Right ventricle myocardium inferior (tissue), 1 donor: Measurements from ENCODE around the gene MFGE8. TPM values are rescaled to one million over a fixed set of nuclear protein-coding genes. Genes with fewer than 3 reads are reported as not detected.

ENCODE experiments used
- ATAC-seq: fragments of 200-7000 bp; cut with Tn5 transposase; one replicate; pipeline ENCODE4 v1.9.1; 2020; ENCODE audit warnings: mild to moderate bottlenecking, moderate library complexity
- DNase-seq: peaks from one replicate; pipeline ENCODE4 v3.0.0; 2021; ENCODE audit errors: missing footprints
- intact Hi-C: fragments of 100-400 bp; cut with DNase I; formaldehyde crosslinking; loops from one replicate; pipeline ENCODE4 v1.11.0; 2022
- total RNA-seq: library from RNA; stranded (reverse); fragmentation: NEBNext Ultra II Directional; extraction: Animal tissue kit (Norgen Biotek cat#: 25700); gene quantifications from one replicate; pipeline ENCODE4 v1.2.1, GENCODE V29; 2021
- donor health status: DM: no; HTN: yes; CAD: no; lungs with severe emphysema.

Gene MFGE8
- total RNA-seq, 1 donor from 2014 or later: 321 TPM

GRCh38 chr15:88902846-88903245 lies 10.3 kb downstream of the MFGE8 start:
- ATAC-seq: no peak
- intact Hi-C loops: no loop called here
- DNase-seq: no peak

DNA sequence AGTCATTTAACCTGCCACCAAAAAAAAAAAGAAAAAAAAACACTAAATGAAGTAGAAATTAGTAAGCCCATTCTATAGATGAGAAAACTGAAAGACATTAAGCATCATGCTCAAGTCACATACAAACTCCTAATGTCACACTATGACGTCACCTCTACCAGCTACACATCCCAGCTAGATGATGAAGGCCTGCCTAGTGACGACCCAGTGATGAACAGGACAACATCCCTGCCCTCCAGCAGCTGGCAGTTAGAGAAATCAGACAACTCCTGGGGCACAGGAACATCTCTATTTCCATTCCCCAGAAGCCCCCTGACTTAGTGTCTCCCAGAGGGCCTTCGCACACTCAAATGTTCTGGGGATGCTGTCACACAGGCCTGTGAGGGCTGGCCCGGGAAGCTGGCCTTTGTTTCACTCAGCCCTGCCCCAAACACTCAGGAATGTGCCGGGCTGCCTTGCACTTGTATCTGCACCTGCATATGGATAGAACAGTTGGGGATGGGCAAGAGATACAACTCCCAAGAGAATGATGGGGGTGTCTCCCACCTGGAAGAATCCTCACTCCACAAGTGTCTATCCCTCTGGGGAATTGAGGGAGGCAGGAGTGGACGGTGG lies 10.9 kb downstream of the MFGE8 start:
- DNase-seq: no peak
- ATAC-seq: no peak
- intact Hi-C loops: no loop called here

- intact Hi-C loops: no loop called here
- DNase-seq (no peak), ATAC-seq (no peak)
These were observed 11.5 kb downstream of the MFGE8 start for GRCh38 chr15:88901508-88902220.

DNA sequence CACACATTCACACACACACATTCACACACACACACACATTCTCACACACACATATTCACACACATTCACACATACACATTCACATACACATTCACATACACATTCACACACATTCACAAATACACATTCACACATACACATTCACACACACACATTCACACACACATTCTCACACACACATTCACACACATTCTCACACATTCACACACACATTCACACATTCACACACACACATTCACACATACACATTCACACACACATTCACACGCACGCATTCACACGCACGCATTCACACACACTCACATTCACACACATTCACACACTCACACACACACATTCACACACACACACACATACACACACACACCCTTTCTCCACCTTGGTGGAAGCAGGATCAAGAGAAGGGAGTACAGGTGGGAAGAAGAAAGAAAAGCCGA lies 12.2 kb downstream of the MFGE8 start:
- no peak for ATAC-seq
- intact Hi-C loops: no loop called here
- DNase-seq: no peak

DNA sequence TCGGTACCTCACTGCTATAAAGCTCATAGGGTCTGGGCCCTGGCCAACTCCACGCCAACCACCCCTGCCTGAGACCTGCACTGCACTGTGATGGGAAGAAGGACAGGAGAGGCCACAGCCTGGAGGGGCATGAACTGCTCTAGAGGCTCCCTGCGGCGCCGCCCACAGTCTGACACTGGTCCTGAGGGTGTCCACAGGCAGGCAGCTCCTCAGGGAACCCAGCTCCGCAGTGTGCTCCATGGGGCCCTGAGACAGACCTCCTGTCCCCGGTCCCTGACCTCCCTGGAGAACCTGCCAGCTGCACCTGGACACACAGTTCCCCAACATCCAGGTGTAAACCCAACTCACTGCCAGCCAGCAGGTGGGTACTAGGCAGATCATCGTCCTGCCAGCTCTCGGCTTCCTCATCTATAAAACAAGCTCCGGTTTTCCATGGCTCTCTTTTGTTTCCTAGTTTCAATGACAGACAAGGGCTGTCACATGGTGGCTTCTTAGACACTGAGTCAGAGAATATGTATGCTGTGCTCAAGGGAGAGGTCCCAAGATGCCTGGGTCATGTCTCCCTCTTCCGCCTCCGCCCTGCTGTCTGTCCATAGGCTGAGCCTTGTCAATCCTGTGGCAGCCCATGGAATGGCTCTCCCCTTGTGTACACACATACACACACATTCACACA lies 12.7 kb downstream of the MFGE8 start:
- no peak for DNase-seq
- no peak for ATAC-seq
- intact Hi-C loops: no loop called here

GRCh38 chr15:88899251-88899650 lies 13.9 kb downstream of the MFGE8 start:
- no peak for ATAC-seq
- no peak for DNase-seq
- intact Hi-C loops: loop anchor here (5.0 to 10.0 kb wide), 3 partner anchors 277 to 424 kb away; partner anchors contain the start of gene AEN

GRCh38 chr15:88898736-88899135 lies 14.4 kb downstream of the MFGE8 start:
- no peak for ATAC-seq
- DNase-seq: no peak
- intact Hi-C loops: loop anchor here (5.0 to 10.0 kb wide), 3 partner anchors 276 to 424 kb away; partner anchors contain the start of gene AEN

GRCh38 chr15:88897456-88898194 lies 15.6 kb downstream of the MFGE8 start:
- intact Hi-C loops: loop anchor here (5.0 to 10.0 kb wide), 3 partner anchors 275 to 423 kb away; partner anchors contain the start of gene AEN
- peak; percentile 93 for DNase-seq
- peak; percentile 92 for ATAC-seq

DNA sequence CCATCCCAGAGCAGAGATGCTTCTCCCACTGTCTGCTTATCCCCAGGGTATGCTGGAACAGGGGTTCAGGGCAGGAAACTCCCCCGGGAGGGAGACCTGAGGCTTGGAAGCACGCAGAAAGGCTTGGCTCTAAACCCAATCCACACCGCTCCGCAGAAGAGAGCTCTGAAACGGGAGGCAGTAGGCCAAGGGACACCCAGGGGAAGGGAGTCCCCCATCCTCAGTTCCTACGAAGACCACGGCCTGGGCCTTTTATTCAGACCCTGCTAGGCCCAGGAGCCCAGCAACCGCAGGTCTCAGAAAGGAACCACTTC lies 16.1 kb downstream of the MFGE8 start:
- peak; percentile 6 for ATAC-seq
- no peak for DNase-seq
- intact Hi-C loops: loop anchor here (5.0 to 10.0 kb wide), 3 partner anchors 275 to 422 kb away; partner anchors contain the start of gene AEN

- DNase-seq (no peak), ATAC-seq (no peak)
- intact Hi-C loops: loop anchor here (5.0 to 10.0 kb wide), 3 partner anchors 274 to 422 kb away; partner anchors contain the start of gene AEN
These were observed 16.7 kb downstream of the MFGE8 start for GRCh38 chr15:88896333-88897033.

DNA sequence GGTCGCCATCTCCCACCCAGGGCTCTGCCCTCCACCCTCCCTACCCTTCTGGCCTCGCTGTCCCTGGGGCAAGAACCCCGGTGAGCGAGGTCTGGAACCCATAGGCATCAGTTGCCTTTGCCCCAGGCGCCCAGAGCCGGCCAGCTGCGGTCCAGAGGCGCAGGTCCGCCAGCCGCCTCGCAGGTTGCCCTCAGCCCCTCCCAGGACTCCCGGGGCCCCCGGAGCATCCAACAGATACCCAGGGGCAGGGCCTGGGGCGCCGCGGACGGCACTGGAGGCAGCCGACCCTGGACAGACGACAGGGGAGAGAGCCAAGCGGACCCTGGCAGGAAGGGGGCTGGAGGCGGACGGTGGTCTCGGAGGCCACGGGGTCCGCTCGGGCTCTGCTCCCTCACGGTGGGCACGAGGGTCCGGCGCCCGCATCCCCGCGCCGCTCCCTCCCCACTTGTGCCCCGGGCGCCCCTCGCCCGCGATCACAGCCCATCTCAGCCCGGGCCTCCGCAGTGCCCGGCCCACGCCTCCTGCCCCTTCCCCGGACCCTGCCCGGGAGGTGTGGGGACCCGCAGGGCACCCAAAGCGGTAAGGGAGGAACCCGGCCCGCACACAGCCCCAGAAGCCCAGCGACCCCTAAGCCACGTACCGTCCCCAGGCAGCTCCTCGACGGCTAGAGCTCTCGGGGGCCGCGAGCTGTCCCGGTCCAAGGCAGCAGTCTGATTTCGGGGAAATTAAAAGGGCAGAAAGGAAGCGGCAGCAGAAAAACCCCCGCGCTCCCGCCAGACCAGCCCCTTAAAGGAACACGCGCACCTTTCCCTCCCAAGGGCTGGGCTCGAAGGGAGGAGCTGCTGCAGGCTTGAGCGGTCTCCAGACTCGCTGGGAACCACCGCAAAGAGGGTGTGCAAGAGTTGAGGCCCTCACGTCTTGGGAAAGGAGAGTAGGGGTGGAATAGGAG lies 18.1 kb downstream of the MFGE8 start, which contains the start of gene HAPLN3:
TSS of gene HAPLN3 (minus strand) at position 726 of the 949 bp plus-strand sequence. CDS start 8,246 bp downstream, outside the sequence.
- ATAC-seq: no peak
- intact Hi-C loops: loop anchor here (5.0 to 10.0 kb wide), 3 partner anchors 273 to 420 kb away; partner anchors contain the start of gene AEN
- DNase-seq: no peak

- DNase-seq (no peak), ATAC-seq (no peak)
- intact Hi-C loops: loop anchor here (10.0 kb wide), 1 partner anchor 420 kb away; no protein-coding TSS in a partner anchor
These were observed 18.8 kb downstream of the MFGE8 start for GRCh38 chr15:88894348-88894818.

DNA sequence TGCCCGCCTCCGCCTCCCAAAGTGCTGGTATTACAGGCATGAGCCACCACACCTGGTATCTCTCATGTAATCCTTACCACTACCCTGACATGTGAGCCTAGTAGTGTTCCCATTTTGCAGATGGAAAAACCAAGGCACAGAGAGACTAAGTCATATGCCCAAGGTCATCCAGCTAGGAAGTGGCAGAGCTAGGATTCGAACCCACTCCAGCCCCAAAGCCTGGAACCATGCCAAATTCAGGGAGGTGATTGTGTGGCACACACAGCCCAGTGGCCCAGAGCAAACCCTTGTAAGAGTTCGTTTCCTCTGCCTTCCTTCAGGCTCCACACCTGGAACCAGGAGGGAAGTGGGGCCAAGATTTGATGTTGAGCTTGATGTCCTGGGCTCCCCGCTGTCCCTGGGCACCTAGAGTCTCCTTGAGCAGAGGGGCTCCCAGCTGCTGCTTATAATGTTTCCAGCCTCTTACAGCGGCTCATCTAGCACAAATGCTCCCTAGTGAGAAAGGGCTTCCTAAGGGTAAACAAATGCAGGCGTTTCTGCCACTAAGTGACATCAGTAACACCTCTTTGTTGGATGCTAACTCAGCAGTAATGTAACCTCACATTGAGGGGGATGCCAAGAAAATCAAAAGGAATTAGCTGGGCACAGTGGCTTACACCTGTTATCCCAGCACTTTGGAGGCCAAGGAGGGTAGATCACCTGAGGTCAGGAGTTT lies 21.5 kb downstream of the MFGE8 start:
- DNase-seq (no peak), ATAC-seq (no peak)
- intact Hi-C loops: loop anchor here (10.0 kb wide), 1 partner anchor 417 kb away; no protein-coding TSS in a partner anchor

GRCh38 chr15:88890495-88890894 lies 22.7 kb downstream of the MFGE8 start:
- no peak for DNase-seq
- intact Hi-C loops: loop anchor here (10.0 kb wide), 1 partner anchor 416 kb away; no protein-coding TSS in a partner anchor
- no peak for ATAC-seq

GRCh38 chr15:88888719-88889118 lies 24.5 kb downstream of the MFGE8 start:
- no peak for DNase-seq
- intact Hi-C loops: no loop called here
- ATAC-seq: no peak

- no peak for ATAC-seq
- DNase-seq: no peak
- intact Hi-C loops: no loop called here
These were observed 26.1 kb downstream of the MFGE8 start for GRCh38 chr15:88887068-88887580.
